Vagina (tissue), 2 donors: ENCODE data around the gene DNAH6.

Source experiments
- CTCF ChIP-seq, 3 experiments: fragments of 450-650 bp in 2 of 3; fragments of 200-600 bp in 1 of 3; sonication (generic) in 1 of 3; IDR thresholded peaks; one replicate each; pipeline ENCODE4 v1.5.1; 2017 to 2019; ENCODE audit warnings: antibody characterized with exemption in 3 of 3, mild to moderate bottlenecking in 2 of 3, moderate library complexity in 2 of 3
- POLR2A ChIP-seq, 2 donors: fragments of 450-650 bp; IDR thresholded peaks; one replicate each; pipeline ENCODE4 v1.6.1; 2017; ENCODE audit warnings: antibody characterized with exemption in 2 of 2, mild to moderate bottlenecking in 2 of 2, moderate library complexity in 2 of 2

GRCh38 chr2:84700006-84700405 is 183.7 kb downstream of the DNAH6 start:
- TF ChIP-seq CTCF (IDR thresholded peaks at IDR 0.05), result no peak
- no peak for TF ChIP-seq POLR2A (IDR thresholded peaks at IDR 0.05)
